HEK293 (cell line): ENCODE results near the gene WNT2.

Experiments used
- CTCF ChIA-PET: fragments of 350-600 bp; formaldehyde crosslinking; extraction: SDS; loops from one replicate; lab custom pipeline; 2021; ENCODE audit warnings: antibody characterized with exemption; lab: Yijun Ruan, JAX
- POLR2A ChIA-PET: fragments of 300-600 bp; formaldehyde crosslinking; extraction: SDS; loops from one replicate; lab custom pipeline; 2020; ENCODE audit warnings: antibody characterized with exemption, inconsistent platforms; lab: Yijun Ruan, JAX
- H3K27ac ChIP-seq: fragments of 200-500 bp; sonication (Bioruptor generic); 2 replicates; pipeline ENCODE4 v1.5.1; 2014; ENCODE audit warnings: low read depth, low read length, control low read depth, inconsistent platforms; ENCODE audit errors: extremely low read depth
- H3K36me3 ChIP-seq, 2 experiments: fragments of 200-500 bp in 1 of 2; sonication (Bioruptor generic) in 1 of 2; 1 replicate in 1 of 2; 2 replicates in 1 of 2; pipeline ENCODE4 v1.5.1; 2014 to 2017; ENCODE audit warnings: inconsistent platforms in 2 of 2, low read length in 2 of 2; ENCODE audit not compliant: control insufficient read depth in 2 of 2, insufficient read depth in 1 of 2
- H3K4me1 ChIP-seq: fragments of 200-500 bp; sonication (Bioruptor generic); 2 replicates; pipeline ENCODE4 v1.5.1; 2014; ENCODE audit warnings: mild to moderate bottlenecking, low read length, inconsistent platforms; ENCODE audit not compliant: control insufficient read depth, insufficient read depth
- H3K4me3 ChIP-seq: 2 replicates; pipeline ENCODE4 v1.5.1; 2011; ENCODE audit warnings: low read depth, mild to moderate bottlenecking, control low read depth, low read length, moderate library complexity
- H3K9me3 ChIP-seq: fragments of 200-500 bp; sonication (Bioruptor generic); 2 replicates; pipeline ENCODE4 v1.5.1; 2014; ENCODE audit warnings: low read depth, low read length, inconsistent platforms; ENCODE audit not compliant: control insufficient read depth, insufficient read depth
- BCL11B ChIP-seq: fragments of 450-650 bp; formaldehyde crosslinking; IDR thresholded peaks from 2 replicates; pipeline ENCODE4 v1.5.1; 2016; ENCODE audit warnings: low read depth, missing biosample characterization, missing genetic modification characterization
- KLF10 ChIP-seq: fragments of 450-650 bp; IDR thresholded peaks from 2 replicates; pipeline ENCODE4 v1.5.1; 2018; ENCODE audit warnings: missing biosample characterization, mild to moderate bottlenecking, missing genetic modification characterization
- KLF16 ChIP-seq: fragments of 450-650 bp; formaldehyde crosslinking; IDR thresholded peaks from 2 replicates; pipeline ENCODE4 v1.5.1; 2017; ENCODE audit warnings: missing biosample characterization, missing genetic modification characterization
- KLF7 ChIP-seq: fragments of 450-650 bp; formaldehyde crosslinking; IDR thresholded peaks from 2 replicates; pipeline ENCODE4 v1.5.1; 2016; ENCODE audit warnings: missing biosample characterization, missing genetic modification characterization, borderline replicate concordance
- OVOL3 ChIP-seq: fragments of 450-650 bp; formaldehyde crosslinking; IDR thresholded peaks from 2 replicates; pipeline ENCODE4 v1.5.1; 2016; ENCODE audit warnings: missing biosample characterization, missing genetic modification characterization
- YY2 ChIP-seq: fragments of 450-650 bp; formaldehyde crosslinking; IDR thresholded peaks from 2 replicates; pipeline ENCODE4 v1.5.1; 2016; ENCODE audit warnings: missing biosample characterization, missing genetic modification characterization
- ZBTB1 ChIP-seq: fragments of 450-650 bp; formaldehyde crosslinking; IDR thresholded peaks from 2 replicates; pipeline ENCODE4 v1.5.1; 2016; ENCODE audit warnings: missing biosample characterization, missing genetic modification characterization
- ZNF16 ChIP-seq: fragments of 450-650 bp; formaldehyde crosslinking; IDR thresholded peaks from 2 replicates; pipeline ENCODE4 v1.5.1; 2016; ENCODE audit warnings: low read depth, missing biosample characterization, missing genetic modification characterization
- ZNF19 ChIP-seq: fragments of 450-650 bp; formaldehyde crosslinking; IDR thresholded peaks from 2 replicates; pipeline ENCODE4; 2016; ENCODE audit warnings: missing biosample characterization, missing genetic modification characterization, low read depth
- ZNF2 ChIP-seq: fragments of 450-650 bp; formaldehyde crosslinking; IDR thresholded peaks from 2 replicates; pipeline ENCODE4 v1.5.1; 2016; ENCODE audit warnings: missing biosample characterization, missing genetic modification characterization
- ZNF366 ChIP-seq: fragments of 450-650 bp; formaldehyde crosslinking; conservative IDR thresholded peaks from 2 replicates; pipeline ENCODE4 v1.5.1; 2016; ENCODE audit warnings: missing biosample characterization, missing genetic modification characterization
- ZNF416 ChIP-seq: fragments of 450-650 bp; formaldehyde crosslinking; IDR thresholded peaks from 2 replicates; pipeline ENCODE4 v1.5.1; 2016; ENCODE audit warnings: missing biosample characterization, missing genetic modification characterization
- ZNF433 ChIP-seq: fragments of 450-650 bp; formaldehyde crosslinking; IDR thresholded peaks from 2 replicates; pipeline ENCODE4 v1.5.1; 2016; ENCODE audit warnings: missing biosample characterization, missing genetic modification characterization, low read depth
- ZNF560 ChIP-seq: fragments of 450-650 bp; formaldehyde crosslinking; IDR thresholded peaks from 2 replicates; pipeline ENCODE4 v1.5.1; 2017; ENCODE audit warnings: missing biosample characterization, missing genetic modification characterization, borderline replicate concordance
- ZNF571 ChIP-seq: fragments of 450-650 bp; formaldehyde crosslinking; IDR thresholded peaks from 2 replicates; pipeline ENCODE4 v1.5.0; 2017; ENCODE audit warnings: missing biosample characterization, missing genetic modification characterization
- ZNF621 ChIP-seq: fragments of 450-650 bp; formaldehyde crosslinking; IDR thresholded peaks from 2 replicates; pipeline ENCODE4 v1.5.1; 2017; ENCODE audit warnings: missing biosample characterization, missing genetic modification characterization
- ZNF658 ChIP-seq: fragments of 450-650 bp; formaldehyde crosslinking; IDR thresholded peaks from 2 replicates; pipeline ENCODE4; 2016; ENCODE audit warnings: missing biosample characterization, missing genetic modification characterization
- ZNF707 ChIP-seq: fragments of 450-650 bp; formaldehyde crosslinking; IDR thresholded peaks from 2 replicates; pipeline ENCODE4 v1.5.1; 2016; ENCODE audit warnings: missing biosample characterization, missing genetic modification characterization
- ZNF768 ChIP-seq: fragments of 450-650 bp; formaldehyde crosslinking; IDR thresholded peaks from 2 replicates; pipeline ENCODE4 v1.5.1; 2018; ENCODE audit warnings: missing biosample characterization, mild to moderate bottlenecking, missing genetic modification characterization
- ZNF830 ChIP-seq: fragments of 450-650 bp; IDR thresholded peaks from 2 replicates; pipeline ENCODE4 v1.5.0; 2018; ENCODE audit warnings: missing biosample characterization, missing genetic modification characterization, low read depth, mild to moderate bottlenecking, moderate library complexity
- TF ChIP-seq, protein P1 (sequence below): fragments of 450-650 bp; formaldehyde crosslinking; IDR thresholded peaks from 2 replicates; pipeline ENCODE4 v1.5.1; 2016; ENCODE audit warnings: missing biosample characterization, missing genetic modification characterization, low read depth
- TF ChIP-seq, protein P2 (sequence below): fragments of 450-650 bp; formaldehyde crosslinking; IDR thresholded peaks from 2 replicates; pipeline ENCODE4 v1.5.1; 2017; ENCODE audit warnings: missing biosample characterization, missing genetic modification characterization
- TF ChIP-seq, protein P3 (sequence below): fragments of 450-650 bp; formaldehyde crosslinking; IDR thresholded peaks from 2 replicates; pipeline ENCODE4 v1.5.1; 2016; ENCODE audit warnings: missing biosample characterization, missing genetic modification characterization
- TF ChIP-seq, protein P4 (sequence below): fragments of 450-650 bp; formaldehyde crosslinking; IDR thresholded peaks from 2 replicates; pipeline ENCODE4 v1.5.1; 2016; ENCODE audit warnings: missing biosample characterization, missing genetic modification characterization
- TF ChIP-seq, protein P5 (sequence below): fragments of 450-650 bp; formaldehyde crosslinking; IDR thresholded peaks from 2 replicates; pipeline ENCODE4 v1.5.1; 2016; ENCODE audit warnings: missing biosample characterization, missing genetic modification characterization
- TF ChIP-seq, protein P6 (sequence below): fragments of 450-650 bp; formaldehyde crosslinking; IDR thresholded peaks from 2 replicates; pipeline ENCODE4 v1.5.1; 2017; ENCODE audit warnings: missing biosample characterization, missing genetic modification characterization

WNT2 gene

DNA sequence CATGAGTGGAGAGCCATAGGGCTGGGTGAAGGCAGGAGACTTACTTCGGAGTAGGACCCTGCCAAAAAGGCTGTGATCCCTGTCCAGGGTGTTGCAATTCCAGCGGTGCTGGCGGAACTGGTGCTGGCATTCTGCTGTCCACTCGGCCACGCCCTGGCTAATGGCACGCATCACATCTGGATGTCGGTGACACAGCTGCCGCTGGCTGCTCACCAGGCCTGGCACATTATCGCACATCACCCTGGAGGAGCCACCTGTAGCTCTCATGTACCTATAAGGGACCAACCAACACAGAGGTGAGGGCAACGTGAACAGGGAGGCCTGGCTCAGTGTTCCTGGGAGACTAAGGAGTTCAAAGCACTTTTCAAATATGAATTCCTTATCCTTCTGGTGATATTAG is 2.3 kb downstream of the WNT2 start (continued):
- TF ChIP-seq KLF10 (no peak), KLF7 (tag by site-specific recombination) (no peak), ZNF768 (tag by site-specific recombination) (no peak), ZNF433 (tag by site-specific recombination) (no peak), ZNF621 (no peak)
- TF ChIP-seq, protein P1, sequence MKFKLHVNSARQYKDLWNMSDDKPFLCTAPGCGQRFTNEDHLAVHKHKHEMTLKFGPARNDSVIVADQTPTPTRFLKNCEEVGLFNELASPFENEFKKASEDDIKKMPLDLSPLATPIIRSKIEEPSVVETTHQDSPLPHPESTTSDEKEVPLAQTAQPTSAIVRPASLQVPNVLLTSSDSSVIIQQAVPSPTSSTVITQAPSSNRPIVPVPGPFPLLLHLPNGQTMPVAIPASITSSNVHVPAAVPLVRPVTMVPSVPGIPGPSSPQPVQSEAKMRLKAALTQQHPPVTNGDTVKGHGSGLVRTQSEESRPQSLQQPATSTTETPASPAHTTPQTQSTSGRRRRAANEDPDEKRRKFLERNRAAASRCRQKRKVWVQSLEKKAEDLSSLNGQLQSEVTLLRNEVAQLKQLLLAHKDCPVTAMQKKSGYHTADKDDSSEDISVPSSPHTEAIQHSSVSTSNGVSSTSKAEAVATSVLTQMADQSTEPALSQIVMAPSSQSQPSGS (tag by site-specific recombination) = no peak
- TF ChIP-seq, protein P2, sequence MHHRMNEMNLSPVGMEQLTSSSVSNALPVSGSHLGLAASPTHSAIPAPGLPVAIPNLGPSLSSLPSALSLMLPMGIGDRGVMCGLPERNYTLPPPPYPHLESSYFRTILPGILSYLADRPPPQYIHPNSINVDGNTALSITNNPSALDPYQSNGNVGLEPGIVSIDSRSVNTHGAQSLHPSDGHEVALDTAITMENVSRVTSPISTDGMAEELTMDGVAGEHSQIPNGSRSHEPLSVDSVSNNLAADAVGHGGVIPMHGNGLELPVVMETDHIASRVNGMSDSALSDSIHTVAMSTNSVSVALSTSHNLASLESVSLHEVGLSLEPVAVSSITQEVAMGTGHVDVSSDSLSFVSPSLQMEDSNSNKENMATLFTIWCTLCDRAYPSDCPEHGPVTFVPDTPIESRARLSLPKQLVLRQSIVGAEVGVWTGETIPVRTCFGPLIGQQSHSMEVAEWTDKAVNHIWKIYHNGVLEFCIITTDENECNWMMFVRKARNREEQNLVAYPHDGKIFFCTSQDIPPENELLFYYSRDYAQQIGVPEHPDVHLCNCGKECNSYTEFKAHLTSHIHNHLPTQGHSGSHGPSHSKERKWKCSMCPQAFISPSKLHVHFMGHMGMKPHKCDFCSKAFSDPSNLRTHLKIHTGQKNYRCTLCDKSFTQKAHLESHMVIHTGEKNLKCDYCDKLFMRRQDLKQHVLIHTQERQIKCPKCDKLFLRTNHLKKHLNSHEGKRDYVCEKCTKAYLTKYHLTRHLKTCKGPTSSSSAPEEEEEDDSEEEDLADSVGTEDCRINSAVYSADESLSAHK (tag by site-specific recombination) = no peak

DNA sequence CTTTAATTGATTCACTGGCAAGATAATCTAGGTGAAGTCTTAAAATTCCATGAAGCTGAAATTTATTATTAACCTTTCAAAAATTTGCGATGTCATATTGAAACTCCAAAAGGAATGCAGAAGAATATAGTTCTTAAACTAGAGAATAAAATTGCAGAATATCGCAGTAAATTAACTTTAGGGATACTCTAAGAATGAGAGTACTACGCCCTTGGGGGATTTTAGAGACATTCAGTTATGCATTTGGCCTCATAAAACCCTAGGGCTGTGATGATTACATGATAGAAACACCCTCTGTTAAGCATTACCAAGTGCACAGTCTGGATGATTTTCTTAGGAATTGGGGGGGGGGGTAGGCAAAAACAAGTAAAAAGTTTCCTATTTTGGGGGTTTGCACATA is 3.7 kb downstream of the WNT2 start:
- H3K9me3 ChIP-seq = no peaks in the 10 kb centered on the region
- POLR2A ChIA-PET = no interaction called here
- H3K36me3 ChIP-seq = no peaks in the 10 kb centered on the region
- no peak overlapping the region for H3K4me3 ChIP-seq
- H3K4me1 ChIP-seq = no peaks in the 10 kb centered on the region
- CTCF ChIA-PET = interaction anchor here (0.6 kb wide), 1 partner anchor 819 kb away, joined by 4 read pairs; no protein-coding TSS in a partner anchor
- TF ChIP-seq OVOL3 (tag by site-specific recombination) (no peak), ZNF16 (tag by site-specific recombination) (no peak), ZNF2 (tag by site-specific recombination) (no peak), KLF16 (no peak), ZNF707 (tag by site-specific recombination) (no peak), YY2 (tag by site-specific recombination) (no peak), ZNF658 (tag by site-specific recombination) (no peak), ZNF19 (no peak), KLF10 (no peak), ZNF366 (tag by site-specific recombination) (no peak)
- TF ChIP-seq, protein P3, sequence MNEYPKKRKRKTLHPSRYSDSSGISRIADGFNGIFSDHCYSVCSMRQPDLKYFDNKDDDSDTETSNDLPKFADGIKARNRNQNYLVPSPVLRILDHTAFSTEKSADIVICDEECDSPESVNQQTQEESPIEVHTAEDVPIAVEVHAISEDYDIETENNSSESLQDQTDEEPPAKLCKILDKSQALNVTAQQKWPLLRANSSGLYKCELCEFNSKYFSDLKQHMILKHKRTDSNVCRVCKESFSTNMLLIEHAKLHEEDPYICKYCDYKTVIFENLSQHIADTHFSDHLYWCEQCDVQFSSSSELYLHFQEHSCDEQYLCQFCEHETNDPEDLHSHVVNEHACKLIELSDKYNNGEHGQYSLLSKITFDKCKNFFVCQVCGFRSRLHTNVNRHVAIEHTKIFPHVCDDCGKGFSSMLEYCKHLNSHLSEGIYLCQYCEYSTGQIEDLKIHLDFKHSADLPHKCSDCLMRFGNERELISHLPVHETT = no peak
- no peak overlapping the region for H3K27ac ChIP-seq

DNA sequence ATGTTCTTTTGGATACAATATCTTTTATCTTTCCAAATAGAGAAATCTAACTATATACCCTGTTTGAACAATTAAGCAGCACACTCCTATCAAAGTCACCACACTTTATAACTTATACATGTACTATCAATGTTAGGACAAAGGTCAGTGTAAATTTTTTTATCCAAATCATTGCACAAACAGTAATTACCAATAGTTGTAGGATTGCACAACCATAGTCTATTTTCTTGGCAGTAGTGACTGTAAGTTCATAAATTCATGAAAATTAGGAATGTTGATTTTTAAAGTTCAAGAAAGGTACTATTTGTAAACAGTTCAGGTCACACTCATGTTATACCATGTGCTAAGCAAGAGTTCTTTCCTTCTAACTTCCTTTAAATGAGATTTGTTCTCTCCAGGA is 9.3 kb downstream of the WNT2 start:
- H3K27ac ChIP-seq = no peak overlapping the region
- ChIA-PET POLR2A (no interaction called here), CTCF (interaction anchor here (0.9 to 1.1 kb wide), 3 partner anchors 12 to 72 kb away, joined by 3 to 4 read pairs (median 3); no protein-coding TSS in a partner anchor)
- no peaks in the 10 kb centered on the region for H3K9me3 ChIP-seq
- H3K36me3 ChIP-seq = no peaks in the 10 kb centered on the region
- H3K4me1 ChIP-seq = no peaks in the 10 kb centered on the region
- H3K4me3 ChIP-seq = no peak overlapping the region
- TF ChIP-seq ZBTB1 (no peak), ZNF416 (no peak), BCL11B (tag by site-specific recombination) (no peak), ZNF560 (no peak), ZNF571 (no peak), ZNF830 (no peak)
- TF ChIP-seq, protein P4, sequence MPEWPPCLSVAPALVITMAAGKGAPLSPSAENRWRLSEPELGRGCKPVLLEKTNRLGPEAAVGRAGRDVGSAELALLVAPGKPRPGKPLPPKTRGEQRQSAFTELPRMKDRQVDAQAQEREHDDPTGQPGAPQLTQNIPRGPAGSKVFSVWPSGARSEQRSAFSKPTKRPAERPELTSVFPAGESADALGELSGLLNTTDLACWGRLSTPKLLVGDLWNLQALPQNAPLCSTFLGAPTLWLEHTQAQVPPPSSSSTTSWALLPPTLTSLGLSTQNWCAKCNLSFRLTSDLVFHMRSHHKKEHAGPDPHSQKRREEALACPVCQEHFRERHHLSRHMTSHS = no peak
- TF ChIP-seq, protein P5, sequence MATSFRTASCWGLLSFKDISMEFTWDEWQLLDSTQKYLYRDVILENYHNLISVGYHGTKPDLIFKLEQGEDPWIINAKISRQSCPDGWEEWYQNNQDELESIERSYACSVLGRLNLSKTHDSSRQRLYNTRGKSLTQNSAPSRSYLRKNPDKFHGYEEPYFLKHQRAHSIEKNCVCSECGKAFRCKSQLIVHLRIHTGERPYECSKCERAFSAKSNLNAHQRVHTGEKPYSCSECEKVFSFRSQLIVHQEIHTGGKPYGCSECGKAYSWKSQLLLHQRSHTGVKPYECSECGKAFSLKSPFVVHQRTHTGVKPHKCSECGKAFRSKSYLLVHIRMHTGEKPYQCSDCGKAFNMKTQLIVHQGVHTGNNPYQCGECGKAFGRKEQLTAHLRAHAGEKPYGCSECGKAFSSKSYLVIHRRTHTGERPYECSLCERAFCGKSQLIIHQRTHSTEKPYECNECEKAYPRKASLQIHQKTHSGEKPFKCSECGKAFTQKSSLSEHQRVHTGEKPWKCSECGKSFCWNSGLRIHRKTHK (tag by site-specific recombination) = no peak
- TF ChIP-seq, protein P6, sequence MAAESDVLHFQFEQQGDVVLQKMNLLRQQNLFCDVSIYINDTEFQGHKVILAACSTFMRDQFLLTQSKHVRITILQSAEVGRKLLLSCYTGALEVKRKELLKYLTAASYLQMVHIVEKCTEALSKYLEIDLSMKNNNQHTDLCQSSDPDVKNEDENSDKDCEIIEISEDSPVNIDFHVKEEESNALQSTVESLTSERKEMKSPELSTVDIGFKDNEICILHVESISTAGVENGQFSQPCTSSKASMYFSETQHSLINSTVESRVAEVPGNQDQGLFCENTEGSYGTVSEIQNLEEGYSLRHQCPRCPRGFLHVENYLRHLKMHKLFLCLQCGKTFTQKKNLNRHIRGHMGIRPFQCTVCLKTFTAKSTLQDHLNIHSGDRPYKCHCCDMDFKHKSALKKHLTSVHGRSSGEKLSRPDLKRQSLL (tag by site-specific recombination) = no peak
